Measurements from ENCODE around the gene NOSTRIN.

GRCh38 chr2:168782271-168782670 is 20.2 kb upstream of the NOSTRIN start:
- TF ChIP-seq POLR2A (IDR thresholded peaks at IDR 0.05) (no peak), CTCF (IDR thresholded peaks at IDR 0.05) (no peak)

Measured in ovary (tissue), 3 donors.